ENCODE data around the gene MEF2C.

Gene MEF2C

GRCh38 chr5:88685591-88686541 is 197.1 kb downstream of the MEF2C start:
- DNase-seq = no peak

DNA sequence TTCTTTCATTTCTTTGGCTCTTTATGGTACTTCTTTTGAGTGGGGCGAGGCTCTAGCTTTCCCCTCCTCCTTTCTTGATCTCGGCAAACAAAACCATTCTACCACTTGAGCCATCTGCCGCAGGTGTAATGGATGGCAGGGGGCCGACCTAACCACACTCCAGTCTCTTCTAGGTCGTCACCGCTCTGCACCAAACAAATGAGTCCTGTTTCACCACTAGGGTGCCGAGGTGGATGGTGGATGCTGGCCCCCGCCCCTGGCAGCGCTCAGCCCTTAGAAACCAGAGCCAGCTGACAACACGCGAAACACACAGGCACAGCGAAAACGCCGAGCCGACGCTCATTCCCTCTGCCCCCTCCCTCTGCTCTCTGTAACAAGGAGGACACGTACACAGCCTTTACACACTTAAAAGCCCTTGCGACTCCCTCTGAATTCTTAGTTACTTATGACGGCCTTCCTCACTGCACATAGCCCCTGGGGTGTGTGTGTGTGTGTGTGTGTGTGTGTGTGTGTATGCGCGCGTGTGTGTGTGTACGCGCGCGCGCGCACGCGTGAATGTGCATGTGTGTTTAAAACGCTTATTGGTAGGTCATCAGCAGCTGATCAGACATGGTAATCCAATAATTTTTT is 199.4 kb downstream of the MEF2C start:
- peak; percentile 50 for DNase-seq

- no peak for DNase-seq
Measured at GRCh38 chr5:88682881-88683361, 200.1 kb downstream of the MEF2C start.

DNA sequence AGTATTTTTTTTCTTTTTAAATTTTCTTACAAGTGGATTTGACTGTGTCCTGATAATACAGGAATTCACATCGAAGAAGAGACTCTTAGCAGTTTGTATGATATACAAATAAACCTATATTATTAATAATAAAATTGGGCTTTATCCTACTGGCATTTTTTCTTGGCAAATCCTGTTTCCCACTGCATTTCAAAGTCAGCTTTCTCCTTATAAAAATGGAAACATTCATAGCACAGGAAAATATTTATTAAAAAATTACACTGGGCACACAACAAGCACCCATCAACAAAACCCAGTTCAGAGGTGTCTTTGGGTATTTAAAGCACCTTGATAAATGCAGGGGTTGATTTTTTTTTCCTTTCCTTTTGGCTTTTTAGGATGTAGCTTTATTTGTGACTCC is 200.9 kb downstream of the MEF2C start:
- no peak for DNase-seq

GRCh38 chr5:88681211-88681803 is 201.7 kb downstream of the MEF2C start:
- no peak for DNase-seq

DNA sequence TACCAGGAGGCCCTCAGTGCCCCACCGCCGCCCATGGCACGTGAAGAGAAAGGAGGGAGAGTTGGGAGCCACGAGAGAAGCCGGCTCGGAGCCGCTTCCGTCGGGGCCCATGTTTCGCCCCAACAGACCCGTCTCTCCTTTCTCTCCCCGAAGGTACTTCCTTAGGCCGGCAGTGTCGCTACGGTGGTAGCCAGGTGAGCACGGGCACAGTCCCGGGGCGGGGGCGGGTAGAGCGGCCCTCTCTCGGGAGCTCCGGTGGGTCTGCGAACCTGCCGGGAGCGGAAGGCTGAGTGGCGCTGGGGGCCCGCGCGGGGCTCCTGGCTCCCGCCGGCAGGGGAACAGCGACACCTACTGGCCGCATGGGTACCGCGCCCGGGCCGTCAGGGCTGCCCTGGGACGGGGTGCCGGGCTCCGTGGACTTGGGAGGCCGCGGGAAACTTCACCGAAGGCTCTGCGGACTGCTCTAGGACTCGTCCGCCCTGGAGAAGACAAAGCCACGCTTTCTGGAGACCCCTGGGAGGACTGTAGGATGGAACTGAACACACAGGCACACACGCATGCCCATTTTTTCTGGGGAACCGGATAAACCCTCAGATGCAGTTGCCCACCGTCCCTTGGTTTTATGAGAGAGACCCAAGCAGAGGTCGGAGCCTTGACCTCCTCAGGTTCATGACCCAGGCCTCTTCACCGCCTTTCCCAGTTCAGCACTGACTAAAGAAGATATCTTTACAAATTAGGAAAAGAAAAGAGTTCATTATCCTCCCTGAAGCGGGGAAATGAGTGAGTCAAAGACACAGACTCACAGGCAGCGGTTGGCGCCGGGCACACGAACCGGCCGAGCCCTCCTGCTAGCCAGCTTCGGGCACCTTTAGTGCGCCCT is 202.5 kb downstream of the MEF2C start:
- DNase-seq = peak; percentile 73

- no peak for DNase-seq
Measured at GRCh38 chr5:88679638-88680037, 203.3 kb downstream of the MEF2C start.

GRCh38 chr5:88678770-88679381 is 204.1 kb downstream of the MEF2C start:
- no peak for DNase-seq

DNA sequence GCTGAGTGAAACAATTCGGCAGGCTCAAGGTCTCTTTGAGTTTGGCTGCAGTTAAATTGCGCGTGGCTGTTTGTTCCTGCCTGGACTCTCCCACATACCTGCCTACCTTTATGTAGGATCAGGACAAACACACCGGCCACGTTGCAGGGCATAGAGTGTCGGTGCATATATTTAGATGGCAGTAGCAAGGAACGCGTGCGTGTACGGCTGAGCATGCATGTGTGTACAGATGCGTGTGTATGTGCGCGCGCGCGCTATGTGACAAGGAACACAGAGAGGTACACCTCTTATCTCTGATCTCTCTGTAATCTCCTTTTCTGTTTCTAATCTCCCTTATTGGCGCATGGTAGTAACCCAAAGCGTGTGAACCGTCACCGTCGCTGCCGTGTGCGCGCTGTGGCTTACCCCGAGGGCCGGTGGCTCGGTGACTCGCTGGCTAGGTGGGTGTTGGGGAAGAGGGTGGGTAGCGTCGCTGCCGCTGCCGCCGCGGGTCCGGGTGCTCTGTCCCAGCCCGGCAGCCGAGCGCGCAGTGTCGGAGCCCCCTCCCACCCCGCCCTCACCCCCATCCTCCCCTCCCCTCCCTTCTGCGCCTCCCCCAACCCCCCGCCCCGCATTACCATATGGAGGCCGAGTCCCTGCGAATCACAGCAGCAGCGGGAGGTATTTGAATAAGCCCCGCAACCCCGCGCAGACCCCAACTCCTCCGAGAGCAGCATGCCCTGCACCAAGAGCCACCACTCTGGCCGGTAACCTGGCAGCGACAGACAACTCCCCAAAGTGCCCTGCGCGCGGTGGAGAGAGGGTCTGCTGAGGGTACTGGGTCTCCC is 204.8 kb downstream of the MEF2C start:
- no peak for DNase-seq

- DNase-seq = no peak
Measured at GRCh38 chr5:88677376-88677895, 205.5 kb downstream of the MEF2C start.

DNA sequence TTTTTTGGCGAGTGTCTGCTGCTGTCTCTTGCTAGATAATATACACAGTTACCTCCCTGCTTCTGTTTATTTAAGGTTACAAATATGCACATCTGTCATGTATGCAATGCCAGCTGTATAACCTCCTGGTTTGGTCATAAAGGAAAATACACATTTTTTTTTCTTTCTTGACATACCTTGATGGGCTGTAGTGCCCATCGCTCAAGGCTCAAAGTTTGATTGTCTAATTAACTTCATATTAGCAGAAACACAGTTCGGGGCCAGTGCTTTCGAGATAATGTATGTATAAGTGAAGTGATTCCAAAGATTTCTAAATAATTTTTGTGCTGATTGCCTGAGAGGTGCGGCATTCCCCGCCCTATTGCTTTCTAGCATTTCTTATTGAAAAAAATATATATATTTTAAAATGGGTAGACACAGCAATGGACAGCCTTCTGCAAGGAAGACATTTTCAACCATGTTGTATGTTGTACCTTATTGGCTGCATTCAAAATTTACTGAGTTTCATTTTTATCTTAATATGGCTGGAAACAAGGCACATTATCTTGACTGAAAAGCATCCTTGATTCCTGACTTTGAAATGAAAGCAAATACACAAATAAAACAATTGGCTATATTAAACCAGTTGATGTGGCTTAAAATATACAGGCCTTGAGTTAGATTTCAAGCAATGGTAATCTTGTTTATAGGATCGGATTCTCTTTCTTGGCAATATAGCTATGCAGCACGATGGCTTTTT is 206.2 kb downstream of the MEF2C start:
- no peak for DNase-seq

- DNase-seq = peak; percentile 47
Measured at GRCh38 chr5:88675708-88676636, 207.0 kb downstream of the MEF2C start.

GRCh38 chr5:88675168-88675707 is 207.7 kb downstream of the MEF2C start:
- DNase-seq = no peak

GRCh38 chr5:88674356-88675167 is 208.4 kb downstream of the MEF2C start:
- peak; percentile 57 for DNase-seq

DNA sequence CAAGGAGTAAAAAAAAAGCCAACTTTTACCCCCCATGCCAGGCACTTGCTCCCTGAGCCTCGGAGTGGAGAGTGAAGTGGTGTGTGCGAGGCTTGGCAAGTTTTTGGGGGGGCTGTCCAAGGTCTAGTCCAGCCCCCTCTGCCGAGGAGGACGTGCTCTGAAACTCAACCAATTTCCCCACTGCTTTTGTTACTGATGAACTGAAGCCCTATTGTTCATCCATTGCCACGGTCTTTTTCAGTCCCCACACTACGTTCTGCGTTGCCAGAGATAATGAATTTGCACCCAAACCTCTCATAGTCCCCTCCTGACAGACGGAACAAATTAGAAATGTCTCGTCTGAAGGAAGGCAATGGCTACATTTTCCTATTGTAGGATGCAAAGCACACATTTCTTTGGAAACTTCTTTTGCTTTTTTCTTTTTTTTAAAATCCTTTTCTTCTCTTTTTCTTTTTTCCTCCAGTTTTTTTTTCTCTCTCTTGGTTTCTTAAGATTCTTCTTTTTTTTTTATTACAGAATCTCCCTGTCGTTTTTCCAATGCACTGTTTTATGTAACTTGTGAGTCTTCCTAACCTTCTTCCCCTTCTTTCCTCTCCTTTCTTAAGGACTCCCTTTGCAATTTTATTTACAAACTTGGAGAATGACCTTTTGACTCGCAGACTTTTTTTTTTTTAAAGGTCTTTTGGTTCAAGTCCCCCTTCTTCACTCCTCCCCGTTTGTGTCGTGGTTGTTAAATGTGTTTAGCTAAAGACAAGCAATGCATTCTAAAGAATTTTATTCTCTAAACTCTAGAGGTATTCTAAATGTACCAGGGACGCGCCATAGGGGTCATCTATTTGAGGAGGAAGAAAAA is 209.5 kb downstream of the MEF2C start:
- DNase-seq = no peak

GRCh38 chr5:88672644-88673252 is 210.2 kb downstream of the MEF2C start:
- no peak for DNase-seq
